ENCODE measurements around the gene PKP3. TPM values are rescaled to one million over a fixed set of nuclear protein-coding genes. Genes with fewer than 3 reads are reported as not detected.

PKP3 gene
- total RNA-seq, 2 donors from 2014 or later: 2.0 to 5.9 TPM

GRCh38 chr11:356610-357009 is 37.4 kb upstream of the PKP3 start:
- DNase-seq (ENCODE audit: low spot score) (no peak), ATAC-seq (ENCODE audit: insufficient number of reproducible peaks, low FRiP score, low read depth) (no peak)
- H3K27me3 ChIP-seq (replicated peaks; ENCODE audit: insufficient read depth): no peaks in the 10 kb centered on the region
- no peaks in the 10 kb centered on the region for H3K36me3 ChIP-seq
- H3K27ac ChIP-seq: no peak overlapping the region
- no peak overlapping the region for H3K4me3 ChIP-seq
- peaks cover 18 to 36% of the 10 kb centered on the region in 2 donors for H3K4me1 ChIP-seq (ENCODE audit: control insufficient read depth in 1 of 2, low read depth in 2 of 2)
- H3K9me3 ChIP-seq: no peaks in the 10 kb centered on the region
- TF ChIP-seq CTCF (IDR thresholded peaks at IDR 0.05): no peak

- DNase-seq (ENCODE audit: low spot score): no peak
- no peaks in the 10 kb centered on the region for H3K36me3 ChIP-seq
- no peak for TF ChIP-seq CTCF (IDR thresholded peaks at IDR 0.05)
- no peaks in the 10 kb centered on the region for H3K9me3 ChIP-seq
- H3K4me3 ChIP-seq: no peak overlapping the region
- H3K27me3 ChIP-seq (replicated peaks; ENCODE audit: insufficient read depth): no peaks in the 10 kb centered on the region
- peaks cover 18 to 32% of the 10 kb centered on the region in 2 donors for H3K4me1 ChIP-seq (ENCODE audit: control insufficient read depth in 1 of 2, low read depth in 2 of 2)
- no peak for ATAC-seq (ENCODE audit: insufficient number of reproducible peaks, low FRiP score, low read depth)
- no peak overlapping the region for H3K27ac ChIP-seq
Observed at GRCh38 chr11:357582-357981, 36.4 kb upstream of the PKP3 start.

- Histone ChIP-seq H3K27me3 (replicated peaks; ENCODE audit: insufficient read depth) (no peaks in the 10 kb centered on the region), H3K27ac (no peak overlapping the region), H3K4me3 (no peak overlapping the region), H3K9me3 (no peaks in the 10 kb centered on the region), H3K4me1 (ENCODE audit: control insufficient read depth in 1 of 2, low read depth in 2 of 2) (peaks cover 15 to 25% of the 10 kb centered on the region in 2 donors), H3K36me3 (no peaks in the 10 kb centered on the region)
- ATAC-seq (ENCODE audit: insufficient number of reproducible peaks, low FRiP score, low read depth) (no peak), DNase-seq (ENCODE audit: low spot score) (no peak)
- no peak for TF ChIP-seq CTCF (IDR thresholded peaks at IDR 0.05)
Observed at GRCh38 chr11:358129-358800, 35.7 kb upstream of the PKP3 start.

GRCh38 chr11:359181-359714 is 34.8 kb upstream of the PKP3 start:
- ATAC-seq (ENCODE audit: insufficient number of reproducible peaks, low FRiP score, low read depth) (no peak), DNase-seq (ENCODE audit: low spot score) (no peak)
- H3K27ac ChIP-seq: no peak overlapping the region
- no peak overlapping the region for H3K4me3 ChIP-seq
- H3K36me3 ChIP-seq: no peaks in the 10 kb centered on the region
- no peaks in the 10 kb centered on the region for H3K9me3 ChIP-seq
- no peaks in the 10 kb centered on the region for H3K27me3 ChIP-seq (replicated peaks; ENCODE audit: insufficient read depth)
- no peak for TF ChIP-seq CTCF (IDR thresholded peaks at IDR 0.05)
- H3K4me1 ChIP-seq (ENCODE audit: control insufficient read depth in 1 of 2, low read depth in 2 of 2): peaks cover 7 to 16% of the 10 kb centered on the region in 2 donors

GRCh38 chr11:360326-361280 is 33.4 kb upstream of the PKP3 start:
- Histone ChIP-seq H3K4me3 (no peak overlapping the region), H3K27ac (no peak overlapping the region), H3K27me3 (replicated peaks; ENCODE audit: insufficient read depth) (no peaks in the 10 kb centered on the region), H3K36me3 (no peaks in the 10 kb centered on the region), H3K4me1 (ENCODE audit: control insufficient read depth in 1 of 2, low read depth in 2 of 2) (peaks cover 1 to 2% of the 10 kb centered on the region in 2 donors), H3K9me3 (no peaks in the 10 kb centered on the region)
- TF ChIP-seq CTCF (IDR thresholded peaks at IDR 0.05): no peak
- no peak for DNase-seq (ENCODE audit: low spot score)
- no peak for ATAC-seq (ENCODE audit: insufficient number of reproducible peaks, low FRiP score, low read depth)

Data from thoracic aorta (tissue), 2 donors.